Measurements from ENCODE around the gene PDZD4.

The PDZD4 gene

DNA sequence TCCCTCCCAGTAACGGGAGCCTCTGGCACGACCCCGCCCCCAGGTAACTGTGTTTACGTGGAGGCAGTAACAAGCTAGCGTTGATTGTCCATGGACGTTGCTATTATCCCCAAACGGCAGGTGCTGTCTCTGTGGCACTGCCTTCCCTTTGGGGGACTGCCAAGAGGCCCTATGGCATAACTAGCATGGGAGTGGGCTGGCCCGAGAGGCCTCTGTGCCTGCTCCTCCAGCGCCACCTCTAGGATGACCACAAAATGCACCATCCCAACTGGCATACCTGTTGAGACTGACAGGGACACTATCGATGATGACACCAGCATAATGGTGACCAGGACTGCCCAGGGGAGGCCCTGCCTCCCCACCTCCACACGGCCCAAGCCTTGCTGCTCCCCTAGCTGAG lies 48.0 kb downstream of the PDZD4 start:
- H3K27ac Mint-ChIP-seq = no peak overlapping the region
- H3K27me3 Mint-ChIP-seq (ENCODE audit: low read depth) = peaks cover 3% of the 10 kb centered on the region
- H3K36me3 Mint-ChIP-seq (ENCODE audit: low read depth) = no peaks in the 10 kb centered on the region
- H3K4me3 Mint-ChIP-seq = no peak overlapping the region
- no peaks in the 10 kb centered on the region for H3K4me1 Mint-ChIP-seq (ENCODE audit: low read depth)
- no peaks in the 10 kb centered on the region for H3K9me3 Mint-ChIP-seq

DNA sequence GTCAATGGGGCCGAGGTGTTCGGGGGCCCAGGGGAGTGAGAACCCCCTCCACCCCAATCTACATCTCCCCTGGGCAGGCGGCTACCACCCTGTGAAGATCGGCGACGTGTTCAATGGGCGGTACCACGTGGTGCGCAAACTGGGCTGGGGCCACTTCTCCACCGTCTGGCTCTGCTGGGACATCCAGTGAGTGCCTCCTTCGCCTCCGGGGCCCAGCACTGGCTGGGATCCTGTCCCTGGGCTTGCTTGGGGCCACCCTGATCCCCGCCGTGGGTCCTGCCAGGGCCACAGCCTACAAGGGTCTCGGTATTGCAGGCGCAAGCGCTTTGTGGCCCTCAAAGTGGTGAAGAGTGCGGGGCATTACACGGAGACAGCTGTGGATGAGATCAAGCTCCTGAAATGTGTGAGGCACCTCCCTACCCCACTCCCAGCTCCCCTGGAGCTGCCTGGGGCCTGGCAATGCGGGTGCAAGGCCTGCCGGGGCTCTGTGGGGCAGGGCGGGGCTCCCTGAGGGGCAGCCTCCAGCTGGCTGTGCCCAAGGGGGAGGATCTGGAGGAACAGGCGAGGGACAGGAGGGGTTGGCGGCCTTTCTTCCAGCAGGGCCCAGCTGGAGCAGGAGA lies 48.8 kb downstream of the PDZD4 start:
- no peak overlapping the region for H3K27ac Mint-ChIP-seq
- H3K9me3 Mint-ChIP-seq = no peaks in the 10 kb centered on the region
- no peaks in the 10 kb centered on the region for H3K36me3 Mint-ChIP-seq (ENCODE audit: low read depth)
- no peak overlapping the region for H3K4me3 Mint-ChIP-seq
- no peaks in the 10 kb centered on the region for H3K4me1 Mint-ChIP-seq (ENCODE audit: low read depth)
- H3K27me3 Mint-ChIP-seq (ENCODE audit: low read depth) = peaks cover 3% of the 10 kb centered on the region

DNA sequence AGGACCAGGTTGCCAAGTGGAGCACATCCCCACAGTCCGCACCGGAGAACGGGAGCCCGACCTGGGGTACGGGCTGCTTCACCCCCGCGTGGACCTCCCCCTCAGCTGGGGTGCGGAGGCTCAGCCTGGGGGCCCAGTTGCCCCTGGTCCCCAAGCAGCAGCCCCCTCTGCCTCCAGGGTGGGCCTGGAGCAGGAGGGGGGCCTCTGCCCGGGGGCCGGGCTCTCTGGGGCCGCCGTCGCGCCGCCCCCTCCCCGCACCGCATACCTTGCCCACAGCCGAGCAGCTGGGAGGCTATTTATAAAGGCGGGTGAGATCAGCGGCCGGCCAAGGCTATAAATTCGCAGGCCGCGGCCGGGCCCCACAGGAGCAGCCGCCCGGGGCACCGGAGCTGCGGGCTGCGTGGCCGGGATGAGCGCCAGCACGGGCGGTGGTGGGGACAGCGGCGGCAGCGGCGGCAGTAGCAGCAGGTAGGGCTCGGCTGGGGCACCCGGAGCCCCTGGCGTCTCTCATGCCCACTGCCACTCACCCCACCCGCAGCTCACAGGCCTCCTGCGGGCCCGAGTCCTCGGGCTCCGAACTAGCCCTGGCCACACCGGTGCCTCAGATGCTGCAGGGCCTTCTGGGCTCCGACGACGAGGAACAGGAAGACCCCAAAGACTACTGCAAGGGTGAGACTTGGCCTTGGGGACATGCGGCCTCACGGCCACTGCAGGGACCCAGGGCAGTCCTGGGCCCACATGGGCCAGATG lies 49.5 kb downstream of the PDZD4 start, which contains the start of gene SRPK3:
TSS of gene SRPK3 (plus strand) at position 364 of the 750 bp plus-strand sequence. CDS start at position 410, 46 bp downstream.
- no peak within 1 kb of the TSS for H3K4me3 Mint-ChIP-seq
- H3K4me1 Mint-ChIP-seq (ENCODE audit: low read depth) = peaks cover 1% of the 10 kb centered on the region
- H3K36me3 Mint-ChIP-seq (ENCODE audit: low read depth) = no peaks in the 10 kb centered on the region
- H3K27ac Mint-ChIP-seq = no peak within 1 kb of the TSS
- no peaks in the 10 kb centered on the region for H3K9me3 Mint-ChIP-seq
- peaks cover 3% of the 10 kb centered on the region for H3K27me3 Mint-ChIP-seq (ENCODE audit: low read depth)

DNA sequence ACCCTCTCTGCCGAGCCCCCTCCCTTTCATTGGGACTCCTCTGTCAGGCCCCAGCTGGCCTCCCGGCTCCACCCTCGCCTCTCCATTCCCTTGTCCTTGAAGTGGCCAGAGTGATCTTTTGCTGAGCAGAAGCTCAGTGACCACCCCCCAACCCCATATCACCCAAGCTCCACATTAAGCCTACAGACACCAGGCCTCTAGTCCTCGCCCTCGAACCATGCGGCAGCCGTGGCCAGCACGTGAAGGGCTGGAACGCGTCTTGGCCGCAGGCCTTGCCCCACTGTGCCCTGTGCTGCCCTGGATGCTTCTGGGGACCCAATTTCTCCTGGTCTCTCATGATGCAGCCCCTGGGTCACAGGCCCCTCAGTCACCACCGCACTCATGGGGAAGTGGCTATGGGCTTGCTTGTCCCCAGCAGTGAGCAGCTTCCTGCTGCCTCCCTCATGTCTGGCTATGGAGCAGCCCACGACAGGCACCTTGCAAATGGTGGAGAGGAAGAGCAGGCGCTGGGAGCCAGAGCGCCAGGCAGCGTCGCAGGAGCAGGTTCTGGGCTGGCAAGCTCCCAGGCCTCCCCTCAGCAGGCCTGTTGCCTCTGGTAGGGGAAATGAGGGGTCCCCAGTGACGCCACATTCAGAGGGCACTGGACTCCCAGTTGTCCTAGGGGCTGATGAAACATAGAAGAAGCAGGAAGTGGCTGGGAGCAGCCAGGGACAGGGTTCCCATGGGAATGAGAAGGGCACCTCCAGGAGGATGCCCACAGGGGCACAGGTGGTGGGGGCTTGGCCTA lies 50.3 kb downstream of the PDZD4 start:
- Mint-ChIP-seq H3K36me3 (ENCODE audit: low read depth) (no peaks in the 10 kb centered on the region), H3K27me3 (ENCODE audit: low read depth) (peaks cover 3% of the 10 kb centered on the region), H3K4me3 (no peak overlapping the region), H3K4me1 (ENCODE audit: low read depth) (peaks cover 1% of the 10 kb centered on the region), H3K27ac (no peak overlapping the region), H3K9me3 (no peaks in the 10 kb centered on the region)

DNA sequence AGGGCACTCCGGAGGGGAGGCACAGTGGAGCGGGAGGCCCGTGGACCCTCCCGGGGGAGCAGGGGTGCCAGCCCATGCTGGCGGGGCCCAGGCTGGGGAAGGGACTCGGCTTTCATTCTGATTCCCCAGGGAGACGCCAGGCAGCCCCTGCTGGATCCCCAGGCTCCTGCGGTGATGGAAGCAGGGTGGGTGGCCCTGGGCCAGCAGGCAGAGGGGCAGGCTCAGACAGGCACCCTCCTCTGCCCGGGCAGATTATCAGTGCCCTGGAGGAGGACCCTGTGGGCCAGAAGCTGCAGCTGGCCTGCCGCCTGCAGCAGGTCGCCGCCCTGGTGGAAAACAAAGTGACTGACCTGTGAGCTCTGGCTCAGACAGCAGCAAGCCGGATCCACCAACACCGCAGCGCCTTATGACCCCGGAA lies 51.7 kb downstream of the PDZD4 start:
- H3K27me3 Mint-ChIP-seq (ENCODE audit: low read depth) = peaks cover 3% of the 10 kb centered on the region
- no peak overlapping the region for H3K27ac Mint-ChIP-seq
- no peaks in the 10 kb centered on the region for H3K36me3 Mint-ChIP-seq (ENCODE audit: low read depth)
- no peaks in the 10 kb centered on the region for H3K9me3 Mint-ChIP-seq
- no peak overlapping the region for H3K4me3 Mint-ChIP-seq
- H3K4me1 Mint-ChIP-seq (ENCODE audit: low read depth) = peaks cover 1% of the 10 kb centered on the region

DNA sequence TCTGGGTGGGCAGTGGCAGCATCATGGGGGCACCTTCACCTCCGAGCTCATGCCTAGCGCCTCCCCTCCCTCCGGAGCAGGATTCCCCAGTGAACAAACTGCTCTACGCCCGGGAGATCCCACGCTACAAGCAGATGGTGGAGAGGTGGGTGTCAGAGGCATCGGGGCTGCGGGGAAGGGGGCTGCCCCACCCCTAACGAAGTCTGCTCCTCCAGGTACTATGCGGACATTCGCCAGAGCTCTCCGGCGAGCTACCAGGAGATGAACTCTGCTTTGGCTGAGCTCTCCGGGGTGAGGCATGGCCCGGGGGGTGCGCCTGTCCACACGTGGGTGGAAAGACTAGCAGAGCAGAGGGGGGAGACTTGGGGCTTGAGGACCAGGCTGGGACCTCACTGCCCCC lies 52.2 kb downstream of the PDZD4 start:
- Mint-ChIP-seq H3K9me3 (no peaks in the 10 kb centered on the region), H3K36me3 (ENCODE audit: low read depth) (no peaks in the 10 kb centered on the region), H3K27me3 (ENCODE audit: low read depth) (peaks cover 3% of the 10 kb centered on the region), H3K4me3 (no peak overlapping the region), H3K27ac (no peak overlapping the region), H3K4me1 (ENCODE audit: low read depth) (peaks cover 1% of the 10 kb centered on the region)

DNA sequence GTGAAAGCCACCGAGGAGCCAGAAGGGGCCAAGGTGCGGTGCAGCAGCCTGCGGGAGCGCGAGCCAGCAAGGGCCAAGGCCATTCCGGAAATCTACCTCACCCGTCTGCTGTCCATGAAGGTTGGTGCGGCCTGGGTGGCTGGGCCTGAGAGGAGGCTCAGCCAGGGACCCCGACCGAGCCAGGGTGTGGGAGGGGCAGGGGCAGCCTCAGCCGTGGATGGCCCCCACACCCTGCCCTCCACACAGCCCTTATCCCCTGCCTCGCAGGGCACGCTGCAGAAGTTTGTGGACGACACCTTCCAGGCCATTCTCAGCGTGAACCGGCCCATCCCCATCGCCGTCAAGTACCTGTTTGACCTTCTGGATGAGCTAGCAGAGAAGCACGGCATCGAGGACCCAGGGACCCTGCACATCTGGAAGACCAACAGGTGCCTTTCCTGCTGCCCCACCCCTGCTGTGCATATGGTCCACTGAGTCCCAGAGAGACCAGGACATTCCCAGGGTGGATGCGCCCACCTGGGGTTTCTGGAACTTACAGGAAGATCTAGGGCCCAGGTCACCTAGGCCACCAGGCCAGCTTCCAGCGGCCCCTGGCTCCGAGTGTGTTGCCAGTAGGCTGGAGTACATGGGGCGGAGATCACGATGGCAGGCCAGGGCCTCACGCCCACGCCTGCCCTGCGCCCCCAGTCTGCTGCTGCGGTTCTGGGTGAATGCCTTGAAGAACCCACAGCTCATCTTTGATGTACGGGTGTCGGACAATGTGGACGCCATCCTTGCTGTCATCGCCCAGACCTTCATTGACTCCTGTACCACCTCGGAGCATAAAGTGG lies 52.9 kb downstream of the PDZD4 start:
- Mint-ChIP-seq H3K4me1 (ENCODE audit: low read depth) (peaks cover 1% of the 10 kb centered on the region), H3K36me3 (ENCODE audit: low read depth) (no peaks in the 10 kb centered on the region), H3K4me3 (no peak overlapping the region), H3K27me3 (ENCODE audit: low read depth) (peaks cover 3% of the 10 kb centered on the region), H3K27ac (no peak overlapping the region), H3K9me3 (no peaks in the 10 kb centered on the region)

DNA sequence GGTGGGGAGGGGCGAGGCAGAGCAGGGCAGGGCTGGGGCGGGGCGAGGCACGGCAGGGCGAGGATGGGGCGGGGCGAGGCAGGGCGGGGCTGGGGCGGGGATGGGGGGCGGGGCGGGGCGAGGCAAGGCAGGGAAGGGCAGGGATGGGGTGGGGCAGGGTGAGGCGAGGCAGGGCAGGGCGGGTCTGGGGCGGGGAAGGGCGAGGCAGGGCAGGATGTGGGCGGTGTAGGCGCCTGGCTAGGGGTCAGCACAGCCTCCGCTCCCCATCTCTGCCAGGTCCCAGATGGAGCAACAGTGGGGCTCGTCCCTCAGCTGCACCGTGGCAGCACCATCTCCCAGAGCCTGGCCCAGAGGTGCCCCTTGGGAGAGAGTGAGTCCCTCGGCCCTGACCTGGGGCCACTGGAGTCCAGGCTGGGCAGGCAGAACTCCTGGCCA lies 53.7 kb downstream of the PDZD4 start:
- H3K36me3 Mint-ChIP-seq (ENCODE audit: low read depth) = no peaks in the 10 kb centered on the region
- H3K4me3 Mint-ChIP-seq = no peak overlapping the region
- no peaks in the 10 kb centered on the region for H3K9me3 Mint-ChIP-seq
- H3K27ac Mint-ChIP-seq = no peak overlapping the region
- H3K4me1 Mint-ChIP-seq (ENCODE audit: low read depth) = peaks cover 1% of the 10 kb centered on the region
- H3K27me3 Mint-ChIP-seq (ENCODE audit: low read depth) = peaks cover 3% of the 10 kb centered on the region

DNA sequence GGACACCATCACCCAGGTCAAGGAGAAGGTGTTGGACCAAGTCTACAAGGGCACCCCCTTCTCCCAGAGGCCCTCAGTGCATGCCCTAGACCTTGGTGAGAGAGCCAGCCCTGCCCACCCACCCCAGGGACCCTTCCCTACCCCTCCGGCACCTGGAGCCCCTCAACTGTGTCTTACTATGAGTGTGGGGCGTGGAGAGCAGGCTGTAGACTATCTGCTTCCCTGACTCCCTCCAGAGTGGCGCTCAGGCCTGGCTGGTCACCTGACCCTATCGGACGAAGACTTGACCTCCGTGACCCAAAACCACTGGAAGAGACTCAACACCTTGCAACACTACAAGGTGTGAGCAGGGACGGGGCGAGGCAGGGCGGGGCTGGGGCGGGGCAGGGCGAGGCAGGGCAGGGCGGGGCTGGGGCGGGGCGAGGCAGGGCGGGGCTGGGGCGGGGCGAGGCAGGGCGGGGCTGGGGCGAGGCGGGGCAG lies 54.2 kb downstream of the PDZD4 start:
- H3K36me3 Mint-ChIP-seq (ENCODE audit: low read depth) = no peaks in the 10 kb centered on the region
- peaks cover 3% of the 10 kb centered on the region for H3K27me3 Mint-ChIP-seq (ENCODE audit: low read depth)
- H3K4me3 Mint-ChIP-seq = no peak overlapping the region
- H3K9me3 Mint-ChIP-seq = no peaks in the 10 kb centered on the region
- H3K27ac Mint-ChIP-seq = no peak overlapping the region
- H3K4me1 Mint-ChIP-seq (ENCODE audit: low read depth) = peaks cover 1% of the 10 kb centered on the region

DNA sequence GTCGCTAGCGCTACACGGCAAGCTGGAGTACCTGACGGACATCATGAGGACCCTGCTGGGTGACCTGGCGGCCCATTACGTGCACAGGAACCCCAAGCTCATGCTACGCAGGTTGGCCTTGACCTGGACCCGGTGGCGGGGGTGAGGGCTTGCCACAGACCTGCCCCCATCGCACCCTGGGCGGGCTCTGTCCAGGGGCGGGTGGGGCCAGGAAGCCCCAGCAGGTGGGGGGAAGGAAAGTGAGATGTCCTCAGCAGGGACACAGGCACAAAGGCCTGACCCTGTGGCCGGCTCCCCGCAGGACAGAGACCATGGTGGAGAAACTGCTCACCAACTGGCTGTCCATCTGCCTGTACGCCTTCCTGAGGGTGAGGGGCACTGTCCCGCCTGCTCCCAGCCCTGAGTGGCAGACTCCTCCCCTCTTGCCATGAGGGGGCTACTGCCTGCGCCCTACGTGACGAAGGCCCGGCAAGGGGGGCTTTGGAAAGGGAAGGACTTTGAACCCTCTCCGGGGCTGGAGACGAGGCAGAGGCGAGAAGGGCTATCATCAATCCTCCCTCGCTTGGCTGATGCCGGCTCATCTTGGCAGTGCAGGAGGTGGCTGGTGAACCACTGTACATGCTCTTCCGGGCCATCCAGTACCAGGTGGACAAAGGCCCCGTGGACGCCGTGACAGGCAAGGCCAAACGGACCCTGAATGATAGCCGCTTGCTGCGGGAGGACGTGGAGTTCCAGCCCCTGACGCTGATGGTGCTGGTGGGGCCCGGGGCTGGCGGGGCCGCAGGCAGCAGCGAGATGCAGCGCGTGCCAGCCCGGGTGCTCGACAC lies 54.8 kb downstream of the PDZD4 start:
- H3K27me3 Mint-ChIP-seq (ENCODE audit: low read depth) = peaks cover 3% of the 10 kb centered on the region
- no peaks in the 10 kb centered on the region for H3K9me3 Mint-ChIP-seq
- H3K4me1 Mint-ChIP-seq (ENCODE audit: low read depth) = peaks cover 1% of the 10 kb centered on the region
- H3K36me3 Mint-ChIP-seq (ENCODE audit: low read depth) = no peaks in the 10 kb centered on the region
- no peak overlapping the region for H3K27ac Mint-ChIP-seq
- H3K4me3 Mint-ChIP-seq = no peak overlapping the region

DNA sequence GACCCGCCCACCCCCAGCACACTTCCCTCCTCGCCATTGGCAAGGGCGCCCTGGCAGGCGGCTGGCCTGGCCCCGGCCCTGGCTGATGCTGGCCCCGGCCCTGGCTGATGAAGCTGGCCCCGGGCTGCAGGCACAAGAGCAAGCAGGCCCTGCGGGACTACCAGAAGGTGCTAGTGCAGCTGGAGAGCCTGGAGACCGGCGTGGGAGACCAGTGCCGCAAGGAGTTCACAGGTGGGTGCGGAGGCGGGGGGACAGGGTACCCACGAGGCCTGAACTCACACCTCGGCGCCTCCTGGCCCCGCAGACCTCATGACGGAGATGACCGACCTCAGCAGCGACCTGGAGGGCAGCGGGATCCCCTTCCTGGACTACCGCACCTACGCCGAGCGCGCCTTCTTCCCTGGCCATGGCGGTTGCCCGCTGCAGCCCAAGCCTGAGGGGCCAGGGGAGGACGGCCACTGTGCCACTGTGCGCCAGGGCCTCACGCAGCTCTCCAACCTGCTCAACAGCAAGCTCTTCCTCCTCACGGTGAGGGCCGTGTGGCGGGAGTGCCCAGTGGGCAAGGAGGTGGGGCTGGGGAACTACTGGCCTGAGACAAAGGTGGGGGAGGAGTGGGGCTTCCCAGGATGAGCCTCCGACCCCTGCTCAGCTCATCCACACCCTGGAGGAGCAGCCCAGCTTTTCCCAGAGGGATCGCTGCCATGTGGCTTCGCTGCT lies 55.6 kb downstream of the PDZD4 start:
- Mint-ChIP-seq H3K27me3 (ENCODE audit: low read depth) (no peaks in the 10 kb centered on the region), H3K9me3 (no peaks in the 10 kb centered on the region), H3K4me1 (ENCODE audit: low read depth) (peaks cover 1% of the 10 kb centered on the region), H3K36me3 (ENCODE audit: low read depth) (no peaks in the 10 kb centered on the region), H3K4me3 (no peak overlapping the region), H3K27ac (no peak overlapping the region)

DNA sequence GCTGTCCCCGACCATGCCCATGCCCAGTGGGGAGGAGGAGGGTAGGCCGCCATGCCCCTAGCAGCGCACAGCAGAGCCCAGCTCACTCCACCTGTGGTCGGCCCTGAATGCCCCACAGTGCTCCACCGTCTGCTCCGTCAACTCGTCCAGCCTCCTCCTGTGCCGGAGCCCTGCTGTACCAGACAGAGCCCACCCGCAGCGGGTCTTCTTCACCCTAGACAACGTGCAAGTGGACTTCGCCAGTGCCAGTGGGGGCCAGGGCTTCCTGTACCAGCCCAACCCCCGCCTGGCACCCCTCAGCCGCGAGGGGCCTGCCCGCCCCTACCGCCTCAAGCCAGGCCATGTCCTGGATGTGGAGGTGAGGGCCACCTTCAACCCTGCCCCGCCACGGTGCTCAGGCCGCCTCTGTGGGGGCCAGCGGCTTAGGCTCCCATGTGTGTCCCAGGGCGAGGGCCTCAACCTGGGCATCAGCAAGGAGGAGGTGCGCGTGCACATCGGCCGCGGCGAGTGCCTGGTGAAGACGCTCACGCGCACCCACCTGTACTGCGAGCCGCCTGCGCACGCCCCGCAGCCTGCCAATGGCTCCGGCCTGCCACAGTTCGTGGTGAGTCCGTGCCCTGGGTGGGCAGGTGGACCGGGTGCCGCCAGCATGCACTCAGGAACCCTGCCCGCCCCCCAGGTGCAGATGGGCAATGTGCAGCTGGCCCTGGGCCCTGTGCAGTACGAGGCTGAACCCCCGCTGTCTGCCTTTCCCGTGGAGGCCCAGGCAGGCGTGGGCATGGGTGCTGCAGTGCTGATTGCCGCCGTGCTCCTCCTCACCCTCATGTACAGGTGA lies 56.4 kb downstream of the PDZD4 start:
- peaks cover 1% of the 10 kb centered on the region for H3K4me1 Mint-ChIP-seq (ENCODE audit: low read depth)
- no peak overlapping the region for H3K27ac Mint-ChIP-seq
- no peaks in the 10 kb centered on the region for H3K36me3 Mint-ChIP-seq (ENCODE audit: low read depth)
- no peak overlapping the region for H3K4me3 Mint-ChIP-seq
- no peaks in the 10 kb centered on the region for H3K27me3 Mint-ChIP-seq (ENCODE audit: low read depth)
- no peaks in the 10 kb centered on the region for H3K9me3 Mint-ChIP-seq
